GM19099 (cell line): ENCODE data around the gene TLK1.

ENCODE experiments used
- POLR2A ChIP-seq: IDR thresholded peaks from 3 replicates; pipeline ENCODE4 v1.6.1; 2011; ENCODE audit warnings: low read depth; ENCODE audit not compliant: insufficient read length; ENCODE audit errors: extremely low read depth

TLK1 gene

DNA sequence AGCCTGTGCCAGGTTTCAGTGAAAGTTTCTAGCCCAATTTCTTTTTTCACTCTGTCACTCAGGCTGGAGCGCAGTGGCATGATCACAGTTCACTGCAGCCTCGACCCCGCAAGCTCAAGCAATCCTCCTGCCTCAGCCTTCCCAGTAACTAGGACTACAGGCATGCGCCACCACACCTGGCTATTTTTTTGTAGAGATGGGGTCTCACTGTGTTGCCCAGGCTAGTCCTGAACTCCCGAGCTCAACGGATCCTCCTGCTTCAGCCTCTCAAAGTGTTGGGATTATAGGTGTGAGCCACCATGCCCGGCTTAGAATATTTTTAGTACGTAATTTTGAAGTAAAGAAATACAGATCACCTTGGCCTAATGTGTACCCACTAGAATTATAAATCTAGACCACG lies 144.6 kb downstream of the TLK1 start:
- no peak for TF ChIP-seq POLR2A

DNA sequence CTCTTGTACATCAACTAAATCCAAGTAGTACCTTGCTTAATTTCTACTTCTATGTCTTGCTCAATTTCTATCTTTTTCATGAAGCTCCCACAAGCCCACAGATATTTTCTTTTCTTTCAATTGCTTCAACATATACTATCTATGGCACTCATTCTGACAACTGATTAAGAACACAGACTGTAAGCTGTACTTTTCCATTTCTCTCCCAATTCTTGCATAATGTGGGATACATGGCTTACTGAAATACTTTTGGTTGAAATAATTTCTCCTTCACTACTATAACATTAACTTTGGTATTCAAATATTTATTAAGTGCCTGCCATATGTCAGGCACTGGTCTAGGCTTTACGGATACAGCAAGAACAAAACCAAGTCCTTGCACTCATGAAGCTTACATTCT lies 146.8 kb downstream of the TLK1 start:
- no peak for TF ChIP-seq POLR2A

DNA sequence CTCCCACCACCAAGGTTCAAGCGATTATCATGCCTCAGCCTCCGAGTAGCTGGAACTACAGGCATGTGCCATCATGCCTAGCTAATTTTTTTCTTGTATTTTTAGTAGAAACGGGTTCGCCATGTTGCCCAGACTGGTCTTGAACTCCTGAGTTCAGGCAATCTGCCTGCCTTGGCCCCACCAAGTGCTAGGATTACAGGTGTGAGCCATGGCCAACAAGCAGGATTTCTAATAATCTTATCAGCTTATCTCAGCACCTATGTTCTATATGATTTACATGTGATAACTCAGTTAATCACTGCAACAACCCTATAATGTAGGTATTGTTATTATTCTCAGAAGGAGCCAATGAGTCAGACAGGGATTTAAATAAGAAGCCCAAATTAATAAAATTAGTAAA lies 151.3 kb downstream of the TLK1 start:
- TF ChIP-seq POLR2A: no peak

DNA sequence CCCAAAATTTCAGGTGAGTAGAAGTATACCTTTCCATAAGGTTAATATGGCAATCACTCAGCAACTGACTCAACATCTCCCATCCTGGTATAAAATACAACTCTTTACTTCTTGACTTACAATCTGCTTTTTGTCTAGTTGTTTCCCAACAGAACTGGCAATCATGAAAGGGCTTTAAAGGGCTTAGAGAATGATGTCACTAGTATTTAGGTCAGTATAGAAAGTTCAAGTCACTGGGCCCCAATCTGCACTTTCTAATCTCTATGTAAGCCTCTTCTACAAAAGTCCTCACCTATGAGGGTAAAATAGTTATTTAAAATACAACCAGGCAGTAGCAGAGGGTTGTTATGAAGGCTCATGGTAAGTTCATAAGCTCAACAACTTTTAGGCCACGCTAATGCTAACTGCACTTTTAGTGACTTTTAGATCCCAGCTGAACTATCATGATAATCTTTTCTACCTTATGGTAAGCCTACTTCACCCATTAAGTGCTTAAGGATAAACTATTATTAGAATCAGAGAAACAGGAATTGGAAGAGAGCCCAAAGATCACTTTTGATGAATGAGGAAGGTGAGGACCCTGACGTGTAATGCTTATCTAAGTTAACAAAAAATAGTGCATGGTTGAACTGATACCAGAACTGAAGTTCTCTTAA lies 152.0 kb downstream of the TLK1 start:
- TF ChIP-seq POLR2A: no peak

DNA sequence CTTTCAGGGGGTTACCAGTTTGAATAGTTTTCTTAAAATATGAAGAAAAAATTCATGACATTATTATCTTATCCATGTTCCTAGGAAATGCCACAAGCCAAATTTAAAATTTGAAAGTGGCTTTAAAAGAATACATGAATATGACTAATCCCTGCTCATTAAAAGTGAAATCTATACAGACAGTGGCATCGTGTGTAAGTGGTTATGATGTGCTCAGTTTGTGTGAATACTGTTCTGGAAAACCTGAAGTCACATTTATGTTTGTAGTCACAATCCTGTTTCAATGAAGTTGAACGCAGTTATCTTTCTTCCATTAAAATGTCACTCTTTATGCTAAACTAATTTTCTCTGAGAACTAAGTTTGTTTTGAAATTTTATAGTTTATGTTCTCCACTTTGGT lies 155.9 kb downstream of the TLK1 start:
- TF ChIP-seq POLR2A: no peak

DNA sequence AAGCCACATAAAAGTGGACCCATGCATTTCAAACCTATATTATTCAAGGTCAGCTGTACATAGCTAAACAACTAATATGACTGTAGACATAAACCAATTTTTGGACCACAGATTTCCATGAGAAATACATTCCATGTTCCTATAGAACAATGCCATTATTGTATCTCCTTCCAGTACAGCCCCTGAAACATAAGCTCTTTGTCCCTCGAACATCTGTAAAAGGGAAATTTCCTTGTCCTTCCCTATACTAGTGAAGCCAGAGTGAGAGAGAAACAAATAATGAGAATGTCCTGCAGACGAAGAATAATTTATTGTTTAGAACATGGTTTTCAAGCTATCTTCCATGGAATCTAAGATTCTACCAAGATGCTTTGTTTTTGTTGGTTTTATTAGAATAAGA lies 156.3 kb downstream of the TLK1 start:
- TF ChIP-seq POLR2A: no peak

DNA sequence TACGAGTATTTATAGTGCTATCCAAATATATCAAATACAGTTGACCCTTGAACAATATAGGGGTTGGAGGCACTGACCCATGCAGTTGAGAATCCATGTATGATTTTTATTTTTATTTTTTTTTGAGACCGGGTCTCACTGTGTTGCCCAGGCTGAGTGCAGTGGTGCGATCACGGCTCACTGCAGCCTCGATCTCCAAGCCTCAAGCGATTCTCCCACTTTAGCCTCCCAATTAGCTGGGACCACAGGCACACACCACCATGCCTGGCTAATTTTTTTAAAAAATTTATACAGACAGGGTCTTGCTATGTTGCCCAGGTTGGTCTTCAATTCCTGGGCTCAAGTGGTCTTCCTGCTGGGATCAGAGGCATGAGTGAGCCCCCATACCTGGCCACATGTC lies 161.0 kb downstream of the TLK1 start:
- TF ChIP-seq POLR2A: no peak

DNA sequence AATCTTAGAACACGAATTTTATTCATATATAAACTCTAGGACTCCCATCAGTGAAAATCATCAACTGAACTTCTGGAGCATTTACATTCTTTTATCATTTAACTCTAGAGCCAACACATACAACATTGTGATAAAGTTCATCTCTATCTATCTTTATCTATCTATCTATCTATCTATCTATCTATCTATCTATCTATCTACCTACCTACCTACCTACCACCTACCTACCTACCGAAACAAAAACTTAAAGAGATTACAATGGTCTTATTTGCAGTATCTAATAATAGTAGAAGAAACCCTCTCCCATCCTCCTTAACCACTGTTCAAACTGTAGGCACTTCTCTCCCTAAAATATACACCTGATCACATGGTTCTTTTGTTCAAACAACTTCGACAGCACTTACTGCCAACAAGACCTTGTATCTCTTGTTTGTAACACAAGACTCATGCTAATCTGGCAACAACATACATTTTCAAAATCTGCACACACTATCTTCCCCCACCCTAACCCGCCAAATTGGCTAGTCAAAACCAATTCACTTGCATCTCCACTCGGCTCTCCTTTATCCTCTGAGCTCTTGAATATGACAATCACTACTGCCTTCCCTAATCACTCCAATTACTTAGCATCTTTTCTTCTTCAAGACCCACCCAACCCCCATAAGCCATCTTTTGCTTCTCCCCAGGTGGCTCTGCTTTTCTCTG lies 162.6 kb downstream of the TLK1 start:
- TF ChIP-seq POLR2A: no peak

DNA sequence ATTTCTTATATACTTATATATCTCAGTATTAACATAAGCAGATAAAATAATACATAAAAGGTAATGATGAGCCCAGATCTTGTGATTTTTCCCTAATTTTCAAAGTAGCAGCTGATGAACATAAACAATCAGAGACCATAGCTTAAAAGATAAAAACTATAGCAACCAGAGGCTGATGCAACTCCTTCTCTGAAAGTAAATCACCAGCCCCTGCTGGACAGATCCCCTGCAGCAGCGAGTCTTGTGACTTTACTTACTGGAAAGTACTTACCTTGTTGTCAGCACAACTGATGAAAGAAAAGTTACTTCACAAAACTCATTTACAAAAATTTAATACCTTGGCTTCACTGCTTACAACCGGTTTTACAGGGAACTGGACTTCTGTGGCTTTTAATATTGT lies 164.4 kb downstream of the TLK1 start:
- no peak for TF ChIP-seq POLR2A

DNA sequence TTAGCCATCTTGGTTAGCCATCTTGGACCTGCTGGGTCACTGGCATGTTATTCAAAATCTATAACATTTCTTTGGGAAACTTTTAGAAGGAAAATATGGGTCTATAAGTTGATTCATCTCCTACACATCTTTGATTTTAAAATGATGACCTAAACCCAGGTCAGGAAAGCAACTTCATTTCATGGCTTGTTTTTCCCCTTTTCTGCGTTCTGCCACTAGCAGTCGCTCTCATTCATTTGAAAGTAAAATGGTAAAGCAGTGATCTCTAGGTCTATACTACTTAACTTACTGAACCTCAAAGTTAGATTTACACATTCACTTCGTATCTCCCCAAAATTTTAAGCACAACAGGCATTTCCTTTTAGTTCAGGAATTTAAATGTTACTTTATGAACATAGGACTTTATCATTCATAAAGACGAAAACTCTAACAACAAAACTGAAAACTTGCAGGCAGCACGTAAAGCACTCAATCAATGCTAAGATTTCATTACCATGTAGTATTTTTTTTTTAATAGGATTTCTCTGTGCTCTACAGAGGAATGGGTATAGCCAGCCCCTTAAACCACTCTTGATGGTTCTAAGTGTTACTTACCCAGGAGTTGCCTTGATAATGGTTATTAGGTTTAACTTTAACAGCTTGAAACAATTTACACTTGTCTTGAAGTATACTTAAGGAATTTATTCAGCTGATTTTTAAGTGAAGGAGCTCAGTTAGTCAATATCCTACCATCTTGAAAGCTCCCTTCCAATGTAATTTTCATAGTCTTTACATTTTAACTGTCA lies 169.1 kb downstream of the TLK1 start:
- TF ChIP-seq POLR2A: no peak

DNA sequence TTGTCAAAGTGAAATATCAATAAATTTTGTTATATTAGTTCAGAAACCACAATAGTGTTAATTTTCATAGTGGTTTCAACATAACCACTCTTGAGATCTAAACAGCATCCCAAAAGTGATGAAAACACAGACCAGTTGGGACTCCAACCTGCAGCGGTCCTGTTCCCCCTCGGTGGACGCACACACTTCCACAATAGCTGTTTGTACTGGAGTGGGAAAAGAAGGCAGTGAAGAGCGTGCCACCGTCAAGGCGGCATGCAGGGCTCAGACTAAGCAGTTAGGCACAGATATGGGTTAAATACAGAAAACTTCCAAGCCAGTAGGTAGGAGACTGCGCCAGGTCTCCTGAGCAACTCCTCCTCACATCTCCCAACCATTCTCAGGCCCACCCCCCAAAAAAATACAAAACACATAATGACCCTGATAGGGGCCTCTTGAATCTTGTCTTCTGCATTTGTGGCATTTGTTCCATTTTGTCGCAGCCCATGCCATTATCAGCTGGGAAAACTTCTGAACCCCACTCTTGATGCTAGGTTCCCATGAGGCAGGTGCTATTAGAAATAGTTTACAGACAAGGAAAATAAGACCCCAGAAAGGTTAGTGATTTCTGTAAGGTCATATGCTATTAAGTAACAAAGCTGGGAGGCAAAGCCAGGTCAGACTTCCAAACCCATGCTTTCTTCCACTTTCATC lies 174.0 kb downstream of the TLK1 start:
- TF ChIP-seq POLR2A: no peak

DNA sequence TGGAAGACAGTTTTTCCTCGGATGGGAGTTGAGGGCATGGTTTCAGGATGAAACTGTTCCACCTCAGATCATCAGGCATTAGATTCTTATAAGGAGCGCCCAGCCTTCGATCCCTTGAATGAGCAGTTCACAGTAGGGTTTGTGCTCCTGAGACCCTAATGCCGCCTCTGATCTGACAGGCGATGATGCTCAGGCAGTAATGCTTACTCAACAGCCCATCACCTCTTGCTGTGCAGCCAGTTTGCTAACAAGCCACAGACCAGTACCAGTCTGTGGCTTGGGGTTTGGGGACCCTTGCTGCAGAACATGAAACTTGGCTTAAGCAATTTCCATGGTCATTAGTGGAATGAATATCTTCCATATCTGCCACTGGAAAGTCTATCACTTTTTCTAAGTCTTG lies 175.3 kb downstream of the TLK1 start:
- TF ChIP-seq POLR2A: no peak

DNA sequence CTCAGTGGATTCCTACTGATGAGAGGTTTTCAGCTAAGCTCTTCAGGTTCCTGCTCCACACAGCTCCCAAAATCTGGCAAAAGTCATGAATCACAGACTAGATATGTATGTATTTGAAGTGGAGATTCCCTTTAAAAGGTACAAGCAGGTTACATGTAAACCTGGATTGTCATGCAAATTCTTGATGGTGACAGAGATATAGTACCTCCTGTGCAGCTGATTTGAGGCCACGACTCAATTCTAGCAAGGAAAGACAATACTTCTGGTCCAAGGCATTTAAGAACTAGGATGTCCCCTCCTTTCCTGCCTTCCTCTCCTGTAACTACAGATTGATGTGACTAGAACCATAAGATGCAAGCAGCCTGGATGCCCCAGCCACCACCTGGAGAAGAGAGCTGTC lies 176.6 kb downstream of the TLK1 start:
- no peak for TF ChIP-seq POLR2A

DNA sequence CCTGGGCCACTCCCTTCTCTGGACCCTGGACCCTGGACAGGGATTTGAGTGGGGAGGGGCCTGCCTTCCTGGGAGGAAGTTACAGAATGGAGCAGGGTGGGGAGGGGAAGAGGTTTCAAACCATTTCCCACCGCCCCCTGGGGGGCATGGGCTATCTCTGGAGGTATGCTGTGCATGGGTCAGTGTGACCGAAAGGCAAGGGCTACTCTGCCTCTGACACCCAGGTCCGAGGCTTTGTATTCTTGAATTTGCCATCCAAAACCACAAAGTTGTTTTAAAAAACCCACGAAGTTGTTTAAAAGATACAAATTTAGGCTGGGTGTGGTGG lies 184.8 kb downstream of the TLK1 start:
- TF ChIP-seq POLR2A: no peak

DNA sequence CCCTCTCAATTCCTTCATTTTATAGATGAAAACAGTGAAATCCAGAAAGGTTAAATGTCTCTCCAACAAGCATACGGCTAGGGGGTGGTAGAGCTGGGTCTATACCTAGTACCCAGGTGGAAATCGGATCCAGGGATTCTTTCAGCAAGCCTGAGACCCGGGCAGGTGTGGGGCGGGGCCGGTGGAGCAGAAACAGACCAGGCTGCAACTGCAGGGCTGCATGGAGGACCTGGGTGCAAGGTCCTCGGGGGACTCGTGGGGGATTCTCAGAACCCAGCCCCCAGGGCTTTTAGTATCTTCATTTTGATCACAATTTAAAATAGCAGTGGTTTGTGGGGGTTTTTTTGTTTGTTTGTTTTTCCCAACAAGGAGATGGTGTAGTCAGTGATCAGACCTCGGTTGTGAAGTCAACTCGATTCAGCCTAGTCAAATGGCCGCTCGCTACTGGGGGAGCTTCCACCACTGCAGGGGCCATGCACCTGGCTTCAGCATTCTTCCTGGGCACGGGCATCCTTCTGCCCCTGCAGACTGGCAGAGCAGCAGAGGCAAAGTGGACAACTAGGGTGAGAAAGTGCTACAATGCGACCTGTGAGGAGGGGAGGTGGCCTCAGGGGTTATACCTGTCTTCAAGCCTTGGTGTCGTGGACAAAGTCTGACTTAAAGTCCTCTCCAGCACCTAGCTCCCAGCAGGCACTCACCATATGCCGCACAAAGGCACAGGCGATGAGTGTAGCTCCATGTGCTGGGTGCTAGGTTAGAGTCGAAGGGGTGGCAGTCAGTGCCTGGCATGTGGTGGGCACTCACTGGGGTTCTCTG lies 185.4 kb downstream of the TLK1 start:
- no peak for TF ChIP-seq POLR2A
